Right atrium auricular region (tissue), 2 donors: Measurements from ENCODE around the gene USP48. TPM values are rescaled to one million over a fixed set of nuclear protein-coding genes. Genes with fewer than 3 reads are reported as not detected.

ENCODE experiments used
- DNase-seq: peaks from one replicate; pipeline ENCODE4 v3.0.0-alpha.2; 2019; ENCODE audit warnings: low spot score
- H3K27ac ChIP-seq, 2 donors: fragments of 200-600 bp; sonication (generic); 1 replicate in 1 of 2; 2 replicates in 1 of 2; pipeline ENCODE4 v1.5.1; 2016 to 2019
- H3K27me3 ChIP-seq, 2 donors: fragments of 200-600 bp; sonication (generic); one replicate each; pipeline versions ENCODE4 v1.5.1 to v1.6.0; 2017 to 2019
- H3K36me3 ChIP-seq: fragments of 200-600 bp; sonication (generic); one replicate; pipeline ENCODE4 v1.5.1; 2016
- H3K4me1 ChIP-seq, 2 donors: fragments of 200-600 bp; sonication (generic); one replicate each; pipeline versions ENCODE4 v1.5.1 to v1.6.0; 2017 to 2019
- H3K4me3 ChIP-seq, 2 donors: fragments of 200-600 bp; sonication (generic); 1 replicate in 1 of 2; 2 replicates in 1 of 2; pipeline ENCODE4 v1.5.1; 2017 to 2019; ENCODE audit warnings: mild to moderate bottlenecking in 1 of 2, moderate library complexity in 1 of 2
- H3K9me3 ChIP-seq, 2 donors: fragments of 200-600 bp; sonication (generic); one replicate each; pipeline ENCODE4 v1.5.1; 2019
- CTCF ChIP-seq, 2 donors: fragments of 200-600 bp; sonication (generic); IDR thresholded peaks; one replicate each; pipeline ENCODE4 v1.5.1; 2019; ENCODE audit warnings: antibody characterized with exemption in 2 of 2
- total RNA-seq, 2 donors: library from RNA; depleted of rRNA; stranded (reverse); fragments of >200 nt; gene quantifications; one replicate each; pipeline ENCODE4 v1.1.0, GENCODE V29; 2016

USP48 gene
- total RNA-seq, 2 donors from 2014 or later: 24.1 to 31.0 TPM

- Histone ChIP-seq H3K4me3 (no peak overlapping the region), H3K4me1 (peaks cover 0 to 47% of the 10 kb centered on the region in 2 donors), H3K9me3 (no peaks in the 10 kb centered on the region), H3K27ac (peak overlapping the region; percentile 19 to 28), H3K27me3 (no peaks in the 10 kb centered on the region), H3K36me3 (peaks cover 9% of the 10 kb centered on the region)
- no peak for TF ChIP-seq CTCF (IDR thresholded peaks at IDR 0.05)
- DNase-seq: peak; percentile 77
These were observed 109.6 kb downstream of the USP48 start for GRCh38 chr1:21673277-21673780.

GRCh38 chr1:21672478-21673276 lies 110.3 kb downstream of the USP48 start:
- peaks cover 3% of the 10 kb centered on the region for H3K36me3 ChIP-seq
- H3K27me3 ChIP-seq: peaks cover 0 to 3% of the 10 kb centered on the region in 2 donors
- no peak for TF ChIP-seq CTCF (IDR thresholded peaks at IDR 0.05)
- no peaks in the 10 kb centered on the region for H3K9me3 ChIP-seq
- H3K4me3 ChIP-seq: no peak overlapping the region
- peaks cover 0 to 50% of the 10 kb centered on the region in 2 donors for H3K4me1 ChIP-seq
- no peak for DNase-seq
- peak overlapping the region; percentile 19 to 28 for H3K27ac ChIP-seq

GRCh38 chr1:21671915-21672314 lies 111.0 kb downstream of the USP48 start:
- no peak for TF ChIP-seq CTCF (IDR thresholded peaks at IDR 0.05)
- H3K27ac ChIP-seq: no peak overlapping the region
- peaks cover 0 to 3% of the 10 kb centered on the region in 2 donors for H3K27me3 ChIP-seq
- no peaks in the 10 kb centered on the region for H3K36me3 ChIP-seq
- no peak for DNase-seq
- H3K4me3 ChIP-seq: no peak overlapping the region
- peaks cover 0 to 56% of the 10 kb centered on the region in 2 donors for H3K4me1 ChIP-seq
- no peaks in the 10 kb centered on the region for H3K9me3 ChIP-seq

GRCh38 chr1:21670956-21671902 lies 111.7 kb downstream of the USP48 start:
- Histone ChIP-seq H3K9me3 (no peaks in the 10 kb centered on the region), H3K4me1 (peaks cover 0 to 62% of the 10 kb centered on the region in 2 donors), H3K27ac (no peak overlapping the region), H3K27me3 (peaks cover 0 to 3% of the 10 kb centered on the region in 2 donors), H3K4me3 (no peak overlapping the region), H3K36me3 (no peaks in the 10 kb centered on the region)
- TF ChIP-seq CTCF (IDR thresholded peaks at IDR 0.05): no peak
- no peak for DNase-seq

GRCh38 chr1:21670059-21670881 lies 112.7 kb downstream of the USP48 start:
- H3K4me3 ChIP-seq: no peak overlapping the region
- H3K4me1 ChIP-seq: peaks cover 0 to 71% of the 10 kb centered on the region in 2 donors
- peaks cover 0 to 3% of the 10 kb centered on the region in 2 donors for H3K27me3 ChIP-seq
- H3K27ac ChIP-seq: peak overlapping the region in 1 of 2 donors; percentile 70
- no peak for DNase-seq
- no peaks in the 10 kb centered on the region for H3K36me3 ChIP-seq
- no peak for TF ChIP-seq CTCF (IDR thresholded peaks at IDR 0.05)
- H3K9me3 ChIP-seq: no peaks in the 10 kb centered on the region
